ENCODE results near the gene GET3. TPM values are rescaled to one million over a fixed set of nuclear protein-coding genes. Genes with fewer than 3 reads are reported as not detected.
A peak's percentile ranks its signal among the peaks of the same experiment; 100 is the strongest.

The GET3 gene
- total and polyA plus RNA-seq, 9 donors = 26.2 to 68.1 (median 47.7) TPM

DNA sequence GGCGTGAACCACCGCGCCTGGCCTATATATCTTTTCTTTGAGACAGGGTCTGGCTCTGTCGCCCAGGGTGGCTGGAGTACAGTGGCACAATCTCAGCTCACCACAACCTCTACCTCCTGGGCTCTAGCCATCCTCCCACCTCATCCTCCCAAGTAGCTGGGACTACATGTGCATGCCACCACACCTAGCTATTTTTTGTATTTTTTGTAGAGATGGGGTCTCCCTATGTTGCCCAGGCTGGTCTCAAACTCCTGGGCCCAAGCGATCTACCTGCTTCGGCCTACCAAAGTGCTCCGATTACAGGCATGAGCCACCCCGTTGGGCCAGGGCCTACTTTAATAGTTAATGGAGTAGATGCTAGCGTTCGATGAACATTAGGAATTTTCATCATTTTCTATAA, 17.0 kb upstream of the GET3 start:
- DNase-seq = no peak
- Histone ChIP-seq H3K4me3 (peak overlapping the region; percentile 78), H3K27ac (peak overlapping the region in 1 of 2 donors; percentile 91), H3K9me3 (no peaks in the 10 kb centered on the region), H3K36me3 (no peaks in the 10 kb centered on the region), H3K4me1 (ENCODE audit: insufficient read depth) (peaks cover 8% of the 10 kb centered on the region), H3K27me3 (no peaks in the 10 kb centered on the region)
- 63 to 69% (median 68%) methylated on average over 10 of the region's 10 CpGs for WGBS, 3 donors
- intact Hi-C loops (cut with DNase I) = no loop called here
- TF ChIP-seq POLR2A (IDR thresholded peaks at IDR 0.05) = no peak
- TF ChIP-seq, protein P1, sequence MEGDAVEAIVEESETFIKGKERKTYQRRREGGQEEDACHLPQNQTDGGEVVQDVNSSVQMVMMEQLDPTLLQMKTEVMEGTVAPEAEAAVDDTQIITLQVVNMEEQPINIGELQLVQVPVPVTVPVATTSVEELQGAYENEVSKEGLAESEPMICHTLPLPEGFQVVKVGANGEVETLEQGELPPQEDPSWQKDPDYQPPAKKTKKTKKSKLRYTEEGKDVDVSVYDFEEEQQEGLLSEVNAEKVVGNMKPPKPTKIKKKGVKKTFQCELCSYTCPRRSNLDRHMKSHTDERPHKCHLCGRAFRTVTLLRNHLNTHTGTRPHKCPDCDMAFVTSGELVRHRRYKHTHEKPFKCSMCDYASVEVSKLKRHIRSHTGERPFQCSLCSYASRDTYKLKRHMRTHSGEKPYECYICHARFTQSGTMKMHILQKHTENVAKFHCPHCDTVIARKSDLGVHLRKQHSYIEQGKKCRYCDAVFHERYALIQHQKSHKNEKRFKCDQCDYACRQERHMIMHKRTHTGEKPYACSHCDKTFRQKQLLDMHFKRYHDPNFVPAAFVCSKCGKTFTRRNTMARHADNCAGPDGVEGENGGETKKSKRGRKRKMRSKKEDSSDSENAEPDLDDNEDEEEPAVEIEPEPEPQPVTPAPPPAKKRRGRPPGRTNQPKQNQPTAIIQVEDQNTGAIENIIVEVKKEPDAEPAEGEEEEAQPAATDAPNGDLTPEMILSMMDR (IDR thresholded peaks at IDR 0.05) = no peak
- TF ChIP-seq EP300 (IDR thresholded peaks at IDR 0.05) = no peak

DNA sequence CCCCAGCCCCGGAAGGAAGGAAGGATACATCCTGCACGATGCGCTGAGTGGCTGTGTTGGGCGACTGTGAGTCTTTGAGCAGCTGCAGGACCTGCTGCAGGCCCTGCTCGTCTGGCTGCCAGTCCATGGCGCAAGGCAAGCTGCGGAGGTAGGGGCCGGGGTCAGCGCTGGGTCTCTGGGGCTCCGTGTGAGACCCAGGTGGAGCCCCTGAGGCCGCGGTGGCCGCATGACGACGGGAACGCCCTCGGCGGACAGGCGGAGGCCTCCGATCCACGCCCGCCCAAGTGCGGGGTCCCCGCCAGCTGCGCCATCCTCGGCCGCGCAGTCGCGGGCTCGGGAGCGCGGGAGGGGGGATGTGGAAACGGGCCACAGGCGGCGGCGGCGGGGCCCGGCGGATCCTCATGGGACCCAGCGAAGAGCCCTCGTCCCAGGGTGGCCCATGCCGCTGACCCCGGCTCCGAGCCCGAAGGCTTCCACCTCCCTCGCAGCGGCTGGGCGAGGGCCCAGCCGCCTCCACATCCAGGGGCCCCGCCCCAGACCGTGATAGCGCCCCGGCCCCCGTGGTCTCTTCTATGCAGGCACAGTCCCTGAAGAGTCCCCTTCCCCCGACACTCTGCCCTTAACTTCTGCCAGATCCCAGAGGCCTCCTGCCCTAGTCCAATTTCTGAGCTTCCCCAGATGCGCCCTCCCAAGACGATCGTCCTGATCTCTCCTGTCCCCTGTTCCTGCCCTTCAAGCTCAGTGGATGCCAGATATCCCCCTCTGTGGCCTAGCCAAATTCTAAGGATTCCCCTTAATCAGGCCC, 16.2 kb upstream of the GET3 start:
- intact Hi-C loops (cut with DNase I) = no loop called here
- H3K9me3 ChIP-seq = no peaks in the 10 kb centered on the region
- H3K4me1 ChIP-seq (ENCODE audit: insufficient read depth) = peaks cover 8% of the 10 kb centered on the region

DNA sequence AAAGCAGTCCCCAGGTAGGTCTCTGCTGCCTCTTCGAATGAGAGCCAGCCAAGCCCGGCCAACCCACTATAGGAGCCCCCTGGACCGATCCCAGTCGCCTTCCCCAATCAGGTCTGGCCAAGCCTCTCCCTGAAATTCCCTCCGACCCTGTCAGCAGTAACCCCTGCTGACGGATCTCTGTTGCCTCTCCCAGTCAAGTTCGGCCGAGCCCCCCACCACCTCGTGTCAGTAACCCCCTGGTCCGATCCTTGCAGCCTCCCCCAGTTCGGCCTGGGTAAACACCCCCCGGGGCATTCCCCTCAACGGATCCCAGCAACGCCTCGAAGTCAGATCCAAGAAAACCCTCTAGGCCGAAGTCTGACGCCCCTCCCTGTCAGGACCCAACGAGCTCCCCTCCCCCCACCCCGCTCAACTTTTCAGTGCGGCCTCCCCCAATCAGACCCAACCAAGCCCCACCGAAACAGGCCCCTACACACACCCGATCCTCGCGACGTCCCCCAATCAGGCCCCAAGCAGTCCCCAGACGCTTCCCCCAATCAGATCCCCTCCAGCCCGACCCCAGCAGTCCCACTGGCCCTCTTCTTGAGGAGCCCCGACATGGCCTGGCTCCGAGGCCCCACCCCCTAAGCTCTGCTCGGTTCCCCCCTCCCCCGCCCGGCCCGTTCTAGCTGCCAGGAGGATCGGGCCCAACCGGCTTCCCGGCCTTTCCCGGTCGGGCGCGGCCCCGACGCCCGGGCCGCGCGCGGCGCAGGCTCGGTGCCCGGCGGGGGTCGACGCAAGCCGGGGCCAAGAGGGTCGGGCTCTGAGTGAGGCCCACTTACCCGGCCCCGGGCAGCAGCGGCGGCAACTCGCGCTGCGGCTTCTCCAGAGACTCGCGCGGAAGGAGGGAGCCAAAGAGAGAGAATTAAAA, 15.4 kb upstream of the GET3 start:
- H3K4me1 ChIP-seq (ENCODE audit: insufficient read depth) = peaks cover 8% of the 10 kb centered on the region
- intact Hi-C loops (cut with DNase I) = no loop called here
- peak; percentile 75 to 86 (median 79) for DNase-seq
- TF ChIP-seq POLR2A (IDR thresholded peaks at IDR 0.05) = no peak
- peak overlapping the region; percentile 91 to 99 for H3K27ac ChIP-seq
- no peaks in the 10 kb centered on the region for H3K27me3 ChIP-seq
- H3K4me3 ChIP-seq = peak overlapping the region; percentile 78
- 1% methylated on average over 32 to 65 of the region's 65 CpGs for WGBS, 3 donors
- H3K36me3 ChIP-seq = no peaks in the 10 kb centered on the region
- H3K9me3 ChIP-seq = no peaks in the 10 kb centered on the region

More for the DNA sequence above, 16.2 kb upstream of the GET3 start:
- 1 to 2% (median 1%) methylated on average over 41 to 59 of the region's 59 CpGs for WGBS, 3 donors
- Histone ChIP-seq H3K27ac (peak overlapping the region; percentile 91 to 99), H3K4me3 (peak overlapping the region; percentile 78), H3K36me3 (no peaks in the 10 kb centered on the region), H3K27me3 (no peaks in the 10 kb centered on the region)
- DNase-seq = peak; percentile 47 to 69 (median 59)
- no peak for TF ChIP-seq EP300 (IDR thresholded peaks at IDR 0.05)
- TF ChIP-seq POLR2A (IDR thresholded peaks at IDR 0.05) = no peak
- TF ChIP-seq, protein P1 (IDR thresholded peaks at IDR 0.05) = no peak

DNA sequence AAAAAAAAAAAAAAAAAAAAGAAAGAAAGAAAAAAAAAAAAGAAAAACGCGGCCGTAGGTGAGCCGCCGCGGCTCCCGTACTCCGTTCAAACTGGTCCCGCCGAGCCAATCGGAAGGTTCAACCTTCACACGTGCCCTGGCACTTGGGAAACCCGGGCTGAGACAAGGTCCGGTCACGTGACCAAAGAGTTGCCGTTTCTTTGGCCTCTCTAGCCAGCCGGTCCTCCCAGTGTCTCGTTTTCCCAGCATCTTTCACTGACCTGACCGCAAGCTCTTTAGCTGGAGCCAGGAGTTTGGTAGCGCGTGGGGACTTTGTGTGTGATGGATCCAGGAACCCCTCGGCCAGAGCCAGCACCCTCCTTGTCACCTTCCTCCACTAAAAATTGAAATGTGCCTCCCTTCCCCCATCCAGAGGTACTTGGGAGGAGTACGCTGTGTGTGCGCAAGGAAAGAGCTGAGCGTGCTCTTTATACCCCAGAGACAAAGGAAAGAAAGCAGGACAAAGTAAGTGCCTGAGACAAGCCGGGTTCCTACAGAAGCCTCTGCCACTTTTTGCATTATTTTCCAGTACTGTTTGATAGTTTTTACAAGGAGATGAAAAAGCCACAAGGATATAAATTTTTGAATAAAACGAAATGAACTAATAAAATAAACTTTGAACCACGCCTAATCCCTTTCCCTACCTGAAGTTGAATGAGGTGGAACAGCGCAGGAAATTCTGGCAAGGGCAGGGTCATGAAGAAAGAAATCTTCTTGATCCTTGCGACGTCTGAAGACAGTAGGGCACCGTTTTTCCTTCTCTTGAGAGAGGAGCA, 14.5 kb upstream of the GET3 start:
- 0 to 1% (median 1%) methylated on average over 32 of the region's 32 CpGs for WGBS, 3 donors
- H3K27ac ChIP-seq = peak overlapping the region; percentile 91 to 99
- H3K27me3 ChIP-seq = no peaks in the 10 kb centered on the region
- peak overlapping the region; percentile 78 for H3K4me3 ChIP-seq
- H3K4me1 ChIP-seq (ENCODE audit: insufficient read depth) = peaks cover 8% of the 10 kb centered on the region
- TF ChIP-seq EP300 (IDR thresholded peaks at IDR 0.05) = no peak
- TF ChIP-seq POLR2A (IDR thresholded peaks at IDR 0.05) = peak; percentile 30
- TF ChIP-seq, protein P1 (IDR thresholded peaks at IDR 0.05) = no peak
- H3K36me3 ChIP-seq = no peaks in the 10 kb centered on the region
- intact Hi-C loops (cut with DNase I) = no loop called here
- no peaks in the 10 kb centered on the region for H3K9me3 ChIP-seq
- DNase-seq = peak; percentile 92 to 98 (median 96)

Data from ovary (tissue), 9 donors.